CD1c-positive myeloid dendritic cell (primary cell): ENCODE data around the gene ENTPD8.
A peak's percentile ranks its signal among the peaks of the same experiment; 100 is the strongest.
"Not testable (repeated sequence)": the region's sequence is repeated elsewhere in the genome, so short reads cannot be mapped to it uniquely, and the experiment has no call there.

Source experiments
- DNase-seq: peaks from one replicate; pipeline ENCODE4 v3.0.0-alpha.2; 2016; ENCODE audit errors: extremely low spot score

The ENTPD8 gene

GRCh38 chr9:137394866-137395665 is 46.1 kb downstream of the ENTPD8 start:
- no peak for DNase-seq

GRCh38 chr9:137393176-137394150 is 47.7 kb downstream of the ENTPD8 start:
- no peak for DNase-seq

DNA sequence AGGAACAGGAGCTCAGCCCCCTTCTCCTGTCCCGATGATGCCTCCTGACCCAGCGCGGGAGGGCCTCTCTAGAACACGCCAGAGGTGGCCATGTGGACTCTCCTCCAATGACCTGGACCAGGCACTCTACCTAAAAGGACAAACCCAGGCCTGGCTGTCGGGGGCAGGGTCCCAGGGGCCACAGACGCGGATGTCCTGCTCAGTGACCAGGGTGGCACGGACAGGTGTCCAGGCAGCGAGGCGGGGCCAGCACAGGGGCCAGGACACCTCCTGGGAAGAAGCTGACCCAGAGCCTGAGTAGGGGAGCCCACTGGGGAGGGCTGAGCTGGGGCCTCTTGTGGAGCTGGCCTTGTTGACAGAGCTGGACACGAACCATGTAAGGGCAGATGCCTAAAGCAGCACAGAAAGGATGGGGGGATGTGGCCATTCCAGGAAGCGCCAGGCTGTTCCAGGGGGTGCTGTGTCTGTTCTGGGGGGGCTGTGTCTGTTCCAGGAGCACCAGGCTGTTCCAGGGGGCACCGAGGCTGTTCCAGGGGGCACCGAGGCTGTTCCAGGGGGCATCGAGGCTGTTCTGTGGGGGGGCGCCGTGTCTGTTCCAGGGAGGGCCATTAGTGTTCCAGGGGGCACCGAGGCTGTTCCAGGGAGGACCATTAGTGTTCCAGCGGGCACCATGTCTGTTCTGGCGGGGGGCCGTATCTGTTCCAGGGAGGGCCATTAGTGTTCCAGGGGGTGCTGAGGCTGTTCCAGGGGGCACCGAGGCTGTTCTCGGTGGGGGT is 48.7 kb downstream of the ENTPD8 start:
- no peak for DNase-seq

DNA sequence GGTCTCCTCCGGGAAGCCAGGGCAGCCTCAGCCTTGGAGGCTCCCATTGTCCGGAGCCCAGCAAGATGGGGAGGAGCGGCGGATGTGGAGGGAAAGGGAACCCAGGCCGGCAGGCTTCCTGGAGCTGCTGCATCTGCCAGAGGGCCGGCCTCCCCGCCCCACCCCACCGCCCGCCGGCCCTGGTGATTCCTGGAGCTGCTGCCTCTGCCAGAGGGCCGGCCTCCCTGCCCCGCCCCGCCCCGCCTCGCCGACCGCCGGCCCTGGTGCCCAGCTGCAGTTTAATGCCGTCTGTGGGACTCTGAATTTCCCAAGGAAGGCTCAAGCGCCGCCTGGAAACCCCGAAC is 49.8 kb downstream of the ENTPD8 start:
- no peak for DNase-seq

GRCh38 chr9:137390553-137391410 is 50.4 kb downstream of the ENTPD8 start:
- DNase-seq: no peak

DNA sequence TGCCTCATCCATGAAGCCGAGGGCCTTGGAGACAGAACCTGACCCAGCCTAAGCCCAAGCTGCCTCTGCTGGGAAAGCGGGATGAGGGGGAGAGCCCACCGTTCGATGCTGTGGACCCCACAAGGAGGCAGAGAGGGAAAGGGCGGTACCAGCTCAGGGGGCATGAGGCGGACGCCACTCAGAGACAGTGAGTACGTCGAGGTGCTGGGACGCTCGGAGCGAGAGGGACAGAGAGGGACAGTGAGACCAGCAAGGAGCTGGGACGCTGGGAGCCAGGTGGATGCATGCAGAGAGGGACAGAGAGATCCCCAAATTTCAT is 51.8 kb downstream of the ENTPD8 start:
- no peak for DNase-seq

GRCh38 chr9:137388589-137389427 is 52.3 kb downstream of the ENTPD8 start:
- DNase-seq: no peak

GRCh38 chr9:137387891-137388560 is 53.1 kb downstream of the ENTPD8 start:
- no peak for DNase-seq

DNA sequence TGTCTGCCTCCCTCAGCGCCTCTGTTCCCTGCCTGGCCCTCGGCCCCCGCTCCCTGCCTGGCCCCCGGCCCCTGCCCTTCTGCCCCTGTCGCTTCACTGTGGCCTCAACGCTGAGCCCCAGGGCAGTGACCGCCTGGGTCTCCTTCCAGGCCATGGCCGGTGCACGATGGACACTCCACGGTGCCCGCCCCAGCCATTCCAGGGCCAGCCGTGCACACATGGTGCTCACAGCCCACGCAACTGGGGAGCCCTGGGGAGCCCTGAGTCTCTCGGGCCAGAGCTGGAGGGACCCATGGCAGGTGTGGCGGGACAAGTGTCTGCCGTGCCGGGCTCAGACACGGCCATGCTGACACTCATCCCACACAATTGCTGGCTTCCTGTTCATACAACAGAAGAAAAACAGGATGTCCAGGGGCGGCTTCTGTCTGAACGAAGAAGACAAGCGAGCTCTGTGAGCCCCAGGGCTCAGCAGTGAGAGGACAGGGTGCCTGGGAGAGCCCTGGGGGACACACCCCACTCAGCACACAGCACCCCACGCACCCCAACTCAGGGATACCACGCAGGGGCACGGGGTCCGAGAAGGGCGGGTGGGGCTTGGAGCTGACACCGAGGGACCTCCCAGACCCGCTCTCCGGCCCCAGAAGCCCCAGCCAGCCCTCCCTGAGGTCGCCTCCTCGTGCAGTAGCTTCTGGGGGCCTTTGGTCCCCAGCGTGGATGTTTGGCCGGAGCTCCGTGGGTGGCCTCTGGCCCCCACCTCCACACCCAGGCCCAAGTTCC is 53.9 kb downstream of the ENTPD8 start:
- peak; percentile 56 for DNase-seq

GRCh38 chr9:137386507-137387113 is 54.5 kb downstream of the ENTPD8 start:
- DNase-seq: not testable (repeated sequence)

DNA sequence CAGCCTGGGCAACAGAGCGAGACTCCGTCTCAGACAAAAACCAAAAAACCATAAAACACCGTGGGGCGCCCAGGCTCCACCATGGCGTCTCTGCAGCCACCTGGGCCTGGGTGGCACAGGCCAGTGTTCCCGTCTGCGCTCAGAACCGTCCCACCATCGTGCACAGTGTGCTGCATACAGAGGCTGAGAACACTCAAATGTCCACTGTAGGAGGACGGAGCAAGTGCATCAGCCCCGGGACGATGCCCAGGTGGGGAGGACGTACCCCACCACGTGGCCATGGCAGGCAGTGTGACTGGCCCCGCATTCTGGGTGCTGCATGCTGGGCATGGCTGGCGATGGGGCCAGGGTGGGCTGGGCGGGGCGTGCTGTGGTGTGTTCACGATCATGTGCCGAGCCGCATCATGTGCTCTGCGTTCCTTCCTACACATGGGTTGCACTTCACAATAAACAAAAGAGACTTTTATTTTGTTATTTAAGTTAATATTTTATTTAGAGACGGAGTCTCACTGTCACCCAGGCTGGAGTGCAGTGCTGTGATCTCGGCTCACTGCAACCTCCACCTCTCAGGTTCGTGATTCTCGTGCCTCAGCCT is 56.0 kb downstream of the ENTPD8 start:
- no peak for DNase-seq
